Astrocyte (in vitro differentiated cells and primary cell): ENCODE measurements around the gene LAMA5. TPM values are rescaled to one million over a fixed set of nuclear protein-coding genes. Genes with fewer than 3 reads are reported as not detected.

Experiments used
- DNase-seq: peaks from one replicate; pipeline ENCODE4 v3.0.0-alpha.2; 2010; ENCODE audit warnings: low read depth
- FAIRE-seq: peaks from 2 replicates; lab custom pipeline; 2011; peaks lifted over from hg19 to GRCh38; lab: Jason Lieb, UNC
- H2AFZ ChIP-seq: 2 replicates; pipeline ENCODE4 v1.6.0; 2012; ENCODE audit warnings: low read depth, low read length, inconsistent platforms
- H3K27ac ChIP-seq: 2 replicates; pipeline ENCODE4 v1.5.1; 2011; ENCODE audit warnings: low read depth, low read length, inconsistent platforms
- H3K27me3 ChIP-seq: 2 replicates; pipeline ENCODE4 v1.6.0; 2011; ENCODE audit warnings: low read length, inconsistent platforms; ENCODE audit not compliant: insufficient read depth
- H3K36me3 ChIP-seq: 2 replicates; pipeline ENCODE4 v1.5.1; 2011; ENCODE audit warnings: low read length, inconsistent platforms; ENCODE audit not compliant: insufficient read depth
- H3K4me1 ChIP-seq: 2 replicates; pipeline ENCODE4 v1.5.1; 2011; ENCODE audit warnings: low read length, inconsistent platforms; ENCODE audit not compliant: insufficient read depth
- H3K4me2 ChIP-seq: 2 replicates; pipeline ENCODE4 v1.6.0; 2012; ENCODE audit warnings: low read length, inconsistent platforms
- H3K4me3 ChIP-seq: 2 replicates; pipeline ENCODE4 v1.5.1; 2011; ENCODE audit warnings: low read depth, mild to moderate bottlenecking, low read length, inconsistent platforms; ENCODE audit not compliant: insufficient read depth
- H3K79me2 ChIP-seq: 2 replicates; pipeline ENCODE4 v1.6.0; 2012; ENCODE audit warnings: mild to moderate bottlenecking, low read length, inconsistent platforms; ENCODE audit not compliant: insufficient read depth
- H3K9ac ChIP-seq: 2 replicates; pipeline ENCODE4 v1.6.0; 2012; ENCODE audit warnings: mild to moderate bottlenecking, low read length, inconsistent platforms
- H3K9me3 ChIP-seq: 2 replicates; pipeline ENCODE4 v1.5.1; 2012; ENCODE audit warnings: low read depth, mild to moderate bottlenecking, low read length, inconsistent platforms; ENCODE audit not compliant: insufficient read depth
- H4K20me1 ChIP-seq: 2 replicates; pipeline ENCODE4 v1.6.0; 2012; ENCODE audit warnings: low read length, inconsistent platforms; ENCODE audit not compliant: insufficient read depth
- H3K27ac Mint-ChIP-seq: one replicate; pipeline ENCODE4 v1.8.0; 2021; ENCODE audit warnings: mild to moderate bottlenecking, mixed read lengths; ENCODE audit not compliant: unreplicated experiment
- H3K27me3 Mint-ChIP-seq: one replicate; pipeline ENCODE4 v1.8.0; 2021; ENCODE audit warnings: low read depth, mixed read lengths; ENCODE audit not compliant: unreplicated experiment
- H3K36me3 Mint-ChIP-seq: one replicate; pipeline ENCODE4 v1.8.0; 2021; ENCODE audit warnings: low read depth, mixed read lengths; ENCODE audit not compliant: unreplicated experiment
- H3K4me1 Mint-ChIP-seq: one replicate; pipeline ENCODE4 v1.8.0; 2021; ENCODE audit warnings: low read depth, mixed read lengths; ENCODE audit not compliant: unreplicated experiment
- H3K4me3 Mint-ChIP-seq: one replicate; pipeline ENCODE4 v1.8.0; 2021; ENCODE audit warnings: mild to moderate bottlenecking, moderate library complexity, mixed read lengths; ENCODE audit not compliant: unreplicated experiment
- H3K9me3 Mint-ChIP-seq: one replicate; pipeline ENCODE4 v1.8.0; 2021; ENCODE audit warnings: mild to moderate bottlenecking, mixed read lengths; ENCODE audit not compliant: unreplicated experiment
- EZH2 ChIP-seq: IDR thresholded peaks from 2 replicates; pipeline ENCODE4 v1.6.1; 2012; ENCODE audit warnings: mild to moderate bottlenecking, low read length, inconsistent platforms; ENCODE audit not compliant: insufficient read depth
- total RNA-seq: library from RNA; stranded (reverse); gene quantifications from 2 replicates; pipeline ENCODE4 v1.2.1, GENCODE V29; 2021
- TF ChIP-seq, protein P1 (sequence below): IDR thresholded peaks from 2 replicates; pipeline ENCODE4 v1.5.1; 2011; ENCODE audit warnings: low read depth, mild to moderate bottlenecking, inconsistent platforms, low read length, moderate library complexity; ENCODE audit not compliant: insufficient read depth

LAMA5 gene
- total RNA-seq, 1 donor from 2014 or later = 350 TPM

DNA sequence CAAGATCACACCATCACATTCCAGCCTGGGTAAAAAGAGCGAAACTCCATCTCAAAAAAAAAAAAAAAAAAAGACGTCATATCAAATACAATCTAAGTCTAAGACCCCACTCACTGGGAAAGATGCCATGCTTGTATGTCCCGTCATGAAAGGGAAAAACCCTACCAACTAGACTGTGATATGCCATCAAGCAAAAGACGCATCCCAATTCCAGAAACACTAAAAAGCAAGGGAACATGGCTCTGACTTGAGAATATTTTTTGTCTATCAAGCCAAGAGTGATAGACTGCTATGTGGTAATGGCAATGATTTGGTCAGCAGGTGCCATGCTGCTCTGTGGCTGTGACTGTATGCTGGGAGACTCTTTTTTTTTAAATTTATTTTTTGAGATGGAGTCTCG lies 23.0 kb downstream of the LAMA5 start:
- TF ChIP-seq, protein P1, sequence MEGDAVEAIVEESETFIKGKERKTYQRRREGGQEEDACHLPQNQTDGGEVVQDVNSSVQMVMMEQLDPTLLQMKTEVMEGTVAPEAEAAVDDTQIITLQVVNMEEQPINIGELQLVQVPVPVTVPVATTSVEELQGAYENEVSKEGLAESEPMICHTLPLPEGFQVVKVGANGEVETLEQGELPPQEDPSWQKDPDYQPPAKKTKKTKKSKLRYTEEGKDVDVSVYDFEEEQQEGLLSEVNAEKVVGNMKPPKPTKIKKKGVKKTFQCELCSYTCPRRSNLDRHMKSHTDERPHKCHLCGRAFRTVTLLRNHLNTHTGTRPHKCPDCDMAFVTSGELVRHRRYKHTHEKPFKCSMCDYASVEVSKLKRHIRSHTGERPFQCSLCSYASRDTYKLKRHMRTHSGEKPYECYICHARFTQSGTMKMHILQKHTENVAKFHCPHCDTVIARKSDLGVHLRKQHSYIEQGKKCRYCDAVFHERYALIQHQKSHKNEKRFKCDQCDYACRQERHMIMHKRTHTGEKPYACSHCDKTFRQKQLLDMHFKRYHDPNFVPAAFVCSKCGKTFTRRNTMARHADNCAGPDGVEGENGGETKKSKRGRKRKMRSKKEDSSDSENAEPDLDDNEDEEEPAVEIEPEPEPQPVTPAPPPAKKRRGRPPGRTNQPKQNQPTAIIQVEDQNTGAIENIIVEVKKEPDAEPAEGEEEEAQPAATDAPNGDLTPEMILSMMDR = no peak
- TF ChIP-seq EZH2 = no peak
- no peak overlapping the region for H3K4me2 ChIP-seq
- H3K9me3 Mint-ChIP-seq = peaks cover 8% of the 10 kb centered on the region
- H3K4me3 Mint-ChIP-seq = no peak overlapping the region
- no peaks in the 10 kb centered on the region for H3K79me2 ChIP-seq
- H3K27ac Mint-ChIP-seq = no peak overlapping the region
- no peaks in the 10 kb centered on the region for H4K20me1 ChIP-seq
- FAIRE-seq (no peak), DNase-seq (no peak)
- H3K4me3 ChIP-seq = no peak overlapping the region
- H3K9ac ChIP-seq = no peak overlapping the region
- no peaks in the 10 kb centered on the region for H3K4me1 Mint-ChIP-seq
- peaks cover 5% of the 10 kb centered on the region for H3K36me3 ChIP-seq
- no peaks in the 10 kb centered on the region for H3K27me3 Mint-ChIP-seq
- no peak overlapping the region for H3K27ac ChIP-seq
- no peaks in the 10 kb centered on the region for H3K4me1 ChIP-seq
- H3K27me3 ChIP-seq = no peaks in the 10 kb centered on the region
- no peaks in the 10 kb centered on the region for H3K9me3 ChIP-seq
- peaks cover 39% of the 10 kb centered on the region for H3K36me3 Mint-ChIP-seq
- no peak overlapping the region for H2AFZ ChIP-seq

DNA sequence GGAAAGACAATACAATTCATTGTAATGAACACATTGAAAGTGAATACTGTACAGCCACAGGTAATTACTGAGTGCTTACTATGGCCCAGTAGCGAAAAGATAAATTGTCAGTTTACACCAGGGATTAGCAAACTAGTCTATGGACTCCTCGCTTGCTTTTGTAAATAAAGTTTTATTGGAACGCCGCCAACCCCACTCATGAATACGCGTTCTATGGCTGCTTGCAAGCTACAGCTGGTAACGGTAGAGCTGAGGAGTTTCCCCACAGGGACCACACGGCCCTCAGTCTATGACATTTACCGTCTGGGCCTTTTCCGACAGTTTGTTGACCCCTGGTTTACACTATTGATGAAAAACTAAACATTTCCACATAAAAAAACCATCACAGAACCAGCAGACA lies 24.2 kb downstream of the LAMA5 start:
- H3K79me2 ChIP-seq = no peaks in the 10 kb centered on the region
- no peak overlapping the region for H3K27ac Mint-ChIP-seq
- H3K4me2 ChIP-seq = no peak overlapping the region
- no peaks in the 10 kb centered on the region for H3K27me3 Mint-ChIP-seq
- H3K4me3 ChIP-seq = no peak overlapping the region
- no peak for FAIRE-seq
- H3K4me3 Mint-ChIP-seq = no peak overlapping the region
- no peak overlapping the region for H2AFZ ChIP-seq
- TF ChIP-seq EZH2 = no peak
- TF ChIP-seq, protein P1 = no peak
- H3K27me3 ChIP-seq = no peaks in the 10 kb centered on the region
- H3K4me1 Mint-ChIP-seq = no peaks in the 10 kb centered on the region
- no peaks in the 10 kb centered on the region for H3K4me1 ChIP-seq
- no peaks in the 10 kb centered on the region for H3K9me3 ChIP-seq
- H3K9ac ChIP-seq = no peak overlapping the region
- no peak for DNase-seq
- H3K36me3 ChIP-seq = peaks cover 5% of the 10 kb centered on the region
- no peak overlapping the region for H3K27ac ChIP-seq
- H3K36me3 Mint-ChIP-seq = peaks cover 31% of the 10 kb centered on the region
- H3K9me3 Mint-ChIP-seq = peaks cover 2% of the 10 kb centered on the region
- no peaks in the 10 kb centered on the region for H4K20me1 ChIP-seq

DNA sequence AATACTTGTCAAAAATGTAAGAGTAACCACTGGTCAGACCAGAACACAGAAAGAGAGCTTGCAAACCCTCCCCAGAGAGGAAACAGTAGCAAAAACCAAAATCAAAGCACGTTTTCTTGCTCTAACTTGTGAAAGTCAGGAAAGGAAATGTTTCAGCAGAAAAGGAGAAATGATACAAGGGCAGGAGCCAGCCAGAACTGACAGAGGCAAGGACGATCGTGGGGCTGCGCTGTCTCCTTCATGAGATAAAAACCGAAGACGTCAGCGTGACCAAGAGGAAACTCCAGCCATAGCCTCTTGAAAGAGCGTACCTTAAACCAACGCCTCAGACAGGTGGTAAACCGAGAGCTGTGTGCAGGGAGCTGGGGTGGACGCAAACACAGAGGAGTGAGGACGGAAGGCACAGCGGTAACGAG lies 27.5 kb downstream of the LAMA5 start:
- H3K27ac ChIP-seq = no peak overlapping the region
- H3K9me3 ChIP-seq = no peaks in the 10 kb centered on the region
- Mint-ChIP-seq H3K36me3 (peaks cover 25% of the 10 kb centered on the region), H3K9me3 (no peaks in the 10 kb centered on the region), H3K4me1 (no peaks in the 10 kb centered on the region), H3K4me3 (no peak overlapping the region), H3K27ac (no peak overlapping the region), H3K27me3 (no peaks in the 10 kb centered on the region)
- no peaks in the 10 kb centered on the region for H3K27me3 ChIP-seq
- no peak for TF ChIP-seq EZH2
- TF ChIP-seq, protein P1 = no peak
- H3K4me3 ChIP-seq = no peak overlapping the region
- H2AFZ ChIP-seq = no peak overlapping the region
- H3K4me1 ChIP-seq = no peaks in the 10 kb centered on the region
- H4K20me1 ChIP-seq = no peaks in the 10 kb centered on the region
- peaks cover 5% of the 10 kb centered on the region for H3K36me3 ChIP-seq
- no peak for FAIRE-seq
- H3K79me2 ChIP-seq = no peaks in the 10 kb centered on the region
- no peak overlapping the region for H3K4me2 ChIP-seq
- no peak for DNase-seq
- no peak overlapping the region for H3K9ac ChIP-seq
